ENCODE measurements around the gene CFAP299.

- TF ChIP-seq ATF3 (IDR thresholded peaks at IDR 0.05) (no peak), CTCF (IDR thresholded peaks at IDR 0.05 in 2 of 3, conservative IDR thresholded peaks at IDR 0.05 in 1 of 3; ENCODE audit: borderline replicate concordance in 1 of 3, insufficient read depth in 1 of 3, low read depth in 2 of 3, low read length in 2 of 3) (no peak), EZH2 (IDR thresholded peaks at IDR 0.05) (no peak), MAX (IDR thresholded peaks at IDR 0.05) (no peak), EGR1 (IDR thresholded peaks at IDR 0.05; ENCODE audit: low read depth) (no peak), TCF7L2 (IDR thresholded peaks at IDR 0.05; ENCODE audit: borderline replicate concordance, extremely low read depth, insufficient read depth, insufficient read length) (no peak), EZH2phosphoT487 (IDR thresholded peaks at IDR 0.05; ENCODE audit: borderline replicate concordance) (no peak), YY1 (IDR thresholded peaks at IDR 0.05; ENCODE audit: extremely low read depth, insufficient replicate concordance, low read depth, low read length) (no peak), ZNF274 (IDR thresholded peaks at IDR 0.05; ENCODE audit: low read depth, low read length) (no peak), REST (IDR thresholded peaks at IDR 0.05; ENCODE audit: low read depth) (no peak), SRF (IDR thresholded peaks at IDR 0.05; ENCODE audit: low read depth) (no peak), ZBTB33 (IDR thresholded peaks at IDR 0.05; ENCODE audit: extremely low read depth, insufficient replicate concordance, low read length) (no peak), SP1 (IDR thresholded peaks at IDR 0.05; ENCODE audit: low read depth) (no peak), POLR2A (IDR thresholded peaks at IDR 0.05; ENCODE audit: borderline replicate concordance, extremely low read depth, insufficient read depth, insufficient read length) (no peak)
These were observed 124.5 kb downstream of the CFAP299 start for GRCh38 chr4:80459918-80460473.

Measured in HCT116 (cell line).